Ramos (cell line): ENCODE data around the gene MAP2K2.
"Not testable (repeated sequence)": the region's sequence is repeated elsewhere in the genome, so short reads cannot be mapped to it uniquely, and the experiment has no call there.

Source experiments
- in situ Hi-C: fragments of 300-500 bp; cut with MboI; formaldehyde crosslinking; loops from one replicate; pipeline ENCODE4 v1.14.3; 2022; ENCODE audit warnings: low sequenced_read_pairs; ENCODE audit not compliant: unreplicated experiment

MAP2K2 gene

GRCh38 chr19:4123615-4124568 is at the start of gene MAP2K2:
Gene MAP2K2, minus strand, starts transcription at chr19:4124122. Its CDS starts 247 bp downstream, at chr19:4123875.
- in situ Hi-C loops, result no loop called here

- in situ Hi-C loops, result no loop called here
Measured at GRCh38 chr19:4172861-4173473, 49.0 kb upstream of the MAP2K2 start.

GRCh38 chr19:4171676-4172075 is 47.8 kb upstream of the MAP2K2 start:
- in situ Hi-C loops, result no loop called here

DNA sequence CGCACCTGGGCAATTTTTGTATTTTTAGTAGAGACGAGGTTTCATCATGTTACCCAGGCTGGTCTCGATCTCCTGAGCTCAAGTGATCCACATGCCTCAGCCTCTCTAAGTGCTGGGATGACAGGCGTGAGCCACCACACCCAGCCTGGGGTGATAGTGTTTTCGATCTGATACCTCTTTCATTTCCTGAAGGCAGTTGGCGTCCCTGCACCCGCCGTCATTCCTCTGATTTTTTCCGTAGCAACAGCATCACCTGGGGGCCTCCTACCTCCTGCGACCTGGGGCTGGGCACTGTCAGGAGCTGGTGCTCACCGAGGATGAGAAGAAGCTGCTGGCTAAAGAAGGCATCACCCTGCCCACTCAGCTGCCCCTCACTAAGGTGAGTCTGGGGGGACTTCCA is 40.3 kb upstream of the MAP2K2 start:
- in situ Hi-C loops, result no loop called here

DNA sequence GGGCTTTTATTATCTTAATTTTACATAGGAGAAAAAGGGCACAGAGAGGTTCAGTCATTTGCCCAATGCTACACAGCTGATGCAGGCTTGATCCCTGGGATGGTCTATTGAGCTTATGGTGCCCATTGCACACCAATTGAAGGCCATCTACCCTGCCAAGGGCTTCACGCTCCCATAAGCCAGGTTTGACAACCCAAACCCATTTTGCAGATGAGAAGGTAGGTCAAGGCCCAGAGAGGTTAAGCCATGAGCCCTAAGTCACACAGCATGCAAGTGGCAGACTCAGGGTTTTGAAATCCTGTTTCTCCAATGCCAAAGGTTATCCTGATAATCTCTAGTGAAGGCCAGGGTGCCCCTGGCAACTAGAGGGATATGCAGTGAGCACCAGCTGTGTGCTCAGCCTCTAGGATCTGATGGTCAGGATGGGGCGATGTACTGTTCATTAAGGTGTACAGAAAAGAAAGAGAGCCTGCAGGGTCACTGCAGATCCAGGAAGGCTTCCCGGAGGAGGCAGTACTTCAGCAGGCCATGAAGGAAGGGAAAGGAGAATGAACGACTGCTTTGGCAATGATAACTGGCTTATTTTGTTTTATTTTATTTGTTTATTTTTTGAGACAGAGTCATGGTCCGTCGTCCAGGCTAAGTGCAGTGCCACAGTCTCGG is 37.6 kb upstream of the MAP2K2 start:
- in situ Hi-C loops, result no loop called here

DNA sequence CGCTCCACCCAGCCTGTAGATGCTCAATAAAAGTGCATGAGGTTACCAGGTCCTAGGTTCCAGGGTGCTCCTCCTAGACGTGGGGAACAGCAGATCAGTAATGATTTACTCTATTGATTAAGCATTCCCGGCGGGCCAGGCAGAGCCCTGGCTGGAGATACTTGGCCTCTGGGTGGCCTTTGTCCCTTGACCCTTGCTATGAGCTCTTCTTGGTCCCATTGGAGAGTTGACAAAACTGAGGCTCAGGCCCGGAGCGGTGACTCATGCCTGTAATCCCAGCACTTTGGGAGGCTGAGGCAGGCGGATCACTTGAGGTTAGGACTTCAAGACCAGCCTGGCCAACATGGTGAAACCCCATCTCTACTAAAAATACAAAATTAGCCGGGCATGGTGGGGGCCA is 34.0 kb upstream of the MAP2K2 start:
- in situ Hi-C loops, result not testable (repeated sequence)

DNA sequence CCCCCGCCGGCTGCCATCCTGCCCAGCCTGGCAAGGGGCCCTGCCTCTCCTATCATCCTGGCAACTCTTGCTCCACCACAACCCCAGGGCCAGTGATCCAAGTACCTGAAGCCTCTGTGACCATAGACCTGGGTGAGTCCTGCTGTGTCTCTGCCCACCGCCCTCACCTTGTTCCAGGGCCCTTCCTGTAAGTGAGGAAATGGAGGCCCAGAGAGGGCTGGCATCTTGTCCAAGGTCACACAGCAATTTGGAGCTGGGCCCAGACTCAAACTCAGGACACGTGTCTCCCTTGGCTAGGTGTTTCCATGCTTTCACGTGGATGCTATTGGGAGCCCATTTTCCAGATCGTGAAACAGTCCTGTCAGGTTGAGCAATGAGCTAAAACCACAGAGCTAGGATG is 33.2 kb upstream of the MAP2K2 start:
- in situ Hi-C loops, result no loop called here

DNA sequence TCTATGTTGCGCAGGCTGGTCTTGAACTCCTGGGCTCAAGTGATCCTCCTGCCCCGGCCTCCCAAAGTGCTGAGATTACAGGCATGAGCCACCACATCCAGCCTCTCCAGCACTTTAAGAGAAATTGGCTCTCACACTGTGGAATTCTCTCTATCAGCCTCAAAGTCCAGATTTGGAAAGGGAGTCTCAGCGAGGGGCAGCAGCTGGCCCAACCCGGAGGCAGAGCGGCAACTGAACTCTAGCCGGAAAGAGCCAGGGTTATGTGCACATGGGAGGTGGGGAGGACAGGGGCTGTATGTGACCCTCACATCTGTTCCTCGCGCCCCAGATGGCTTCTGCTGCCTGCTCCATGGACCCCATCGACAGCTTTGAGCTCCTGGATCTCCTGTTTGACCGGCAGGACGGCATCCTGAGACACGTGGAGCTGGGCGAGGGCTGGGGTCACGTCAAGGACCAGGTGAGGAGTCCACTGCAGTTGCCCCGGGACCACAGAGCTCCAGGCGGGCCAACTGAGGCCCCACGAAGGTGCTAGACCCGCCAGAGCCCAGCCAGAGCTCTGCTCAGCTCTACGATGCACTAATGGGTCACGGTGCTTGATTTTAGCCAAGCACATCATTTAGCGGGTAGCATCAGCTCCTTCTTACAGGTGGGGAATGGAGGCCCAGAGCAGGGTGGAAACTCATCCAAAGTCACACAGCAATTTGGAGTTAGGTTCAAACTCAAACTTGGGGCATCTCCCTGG is 30.8 kb upstream of the MAP2K2 start:
- in situ Hi-C loops, result no loop called here

DNA sequence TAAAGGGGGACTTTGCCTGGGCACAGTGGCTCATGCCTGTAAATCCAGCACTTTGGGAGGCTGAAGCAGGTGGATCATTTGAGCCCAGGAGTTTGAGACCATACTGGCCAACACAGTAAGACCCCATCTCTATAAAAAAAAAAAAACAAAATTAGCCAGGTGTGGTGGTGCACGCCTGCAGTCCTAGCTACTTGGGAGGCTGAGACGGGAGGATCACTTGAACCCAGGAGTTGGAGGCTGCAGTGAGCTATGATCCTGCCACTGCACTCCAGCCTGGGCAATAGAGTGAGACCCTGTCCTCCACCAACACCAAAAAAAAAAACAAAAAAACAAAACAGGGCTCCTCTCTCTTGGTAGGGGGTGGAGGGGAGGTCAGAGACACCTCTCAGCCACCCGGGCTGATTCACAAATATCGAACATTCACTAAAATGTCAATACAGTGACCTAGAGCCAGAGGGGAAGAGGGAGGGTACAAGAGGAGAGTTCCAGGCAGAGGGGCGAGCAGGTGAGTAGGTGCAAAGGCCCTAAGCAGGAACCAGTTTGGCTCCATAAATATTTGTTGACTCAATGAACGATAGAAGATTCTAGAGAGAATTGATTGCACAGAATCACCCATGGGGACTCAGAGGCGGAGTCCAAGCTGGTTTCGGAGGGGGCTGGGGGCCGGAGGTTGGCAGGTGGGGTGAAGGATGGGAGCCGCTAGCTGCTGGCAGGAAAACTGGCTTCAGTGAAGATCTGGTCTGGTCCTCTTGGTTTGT is 28.5 kb upstream of the MAP2K2 start:
- in situ Hi-C loops, result no loop called here

- in situ Hi-C loops, result no loop called here
Measured at GRCh38 chr19:4151623-4152022, 27.7 kb upstream of the MAP2K2 start.

DNA sequence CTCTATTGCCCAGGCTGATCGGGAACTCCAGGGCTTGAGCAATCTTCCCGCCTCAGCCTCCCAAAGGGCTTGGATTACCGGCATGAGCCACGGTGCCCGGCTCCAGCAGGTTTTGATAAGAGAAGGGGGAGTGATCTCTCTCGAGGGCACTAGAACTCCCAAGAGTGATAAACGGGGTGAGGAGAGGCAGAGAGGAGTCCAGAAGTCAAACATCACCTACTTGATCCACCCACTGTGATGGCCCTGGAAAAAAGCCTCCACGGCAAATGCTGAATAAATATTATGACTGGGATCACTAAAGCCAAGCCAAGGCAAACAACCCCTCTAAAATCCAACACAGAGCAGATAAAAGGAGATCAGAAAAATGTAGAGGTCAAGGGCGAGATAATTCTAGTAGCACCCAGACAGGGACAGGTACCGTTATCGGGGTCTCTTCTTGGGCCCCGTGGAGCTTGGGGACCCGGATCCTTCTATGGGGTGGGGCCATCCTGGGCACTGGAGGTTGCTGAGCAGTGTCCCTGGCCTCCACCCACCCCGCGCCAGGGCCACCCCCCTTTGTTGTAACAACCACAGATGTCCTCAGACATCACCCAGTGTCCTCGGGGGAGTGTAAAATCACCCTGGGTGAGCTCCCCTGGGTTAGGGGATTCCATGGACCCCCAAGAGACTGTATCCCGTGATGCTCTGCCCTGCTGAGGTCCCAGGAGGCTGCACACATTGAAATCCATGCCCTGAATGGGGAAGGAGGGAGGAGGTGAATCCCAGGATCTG is 25.8 kb upstream of the MAP2K2 start:
- in situ Hi-C loops, result no loop called here

- in situ Hi-C loops, result no loop called here
Measured at GRCh38 chr19:4144666-4145249, 20.8 kb upstream of the MAP2K2 start.

DNA sequence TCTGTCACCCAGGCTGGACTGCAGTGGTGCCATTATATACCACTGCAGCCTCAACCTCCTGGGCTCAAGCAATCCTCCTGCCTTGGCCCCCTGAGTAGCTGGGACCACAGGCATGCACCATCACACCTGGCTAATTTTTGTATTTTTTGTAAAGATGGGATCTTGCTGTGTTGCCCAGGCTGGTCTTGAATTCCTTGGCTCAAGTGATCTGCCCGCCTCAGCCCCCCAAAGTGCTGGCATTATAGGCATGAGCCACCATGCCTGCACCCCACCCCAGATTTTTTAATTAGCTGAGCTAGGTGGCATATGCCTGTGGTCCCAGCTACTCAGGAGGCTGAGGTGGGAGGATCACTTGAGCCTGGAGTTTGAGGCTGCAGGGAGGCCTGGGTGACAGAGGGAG is 19.0 kb upstream of the MAP2K2 start:
- in situ Hi-C loops, result not testable (repeated sequence)

- in situ Hi-C loops, result no loop called here
Measured at GRCh38 chr19:4140237-4140711, 16.4 kb upstream of the MAP2K2 start.

GRCh38 chr19:4139614-4140236 is 15.8 kb upstream of the MAP2K2 start:
- in situ Hi-C loops, result no loop called here

DNA sequence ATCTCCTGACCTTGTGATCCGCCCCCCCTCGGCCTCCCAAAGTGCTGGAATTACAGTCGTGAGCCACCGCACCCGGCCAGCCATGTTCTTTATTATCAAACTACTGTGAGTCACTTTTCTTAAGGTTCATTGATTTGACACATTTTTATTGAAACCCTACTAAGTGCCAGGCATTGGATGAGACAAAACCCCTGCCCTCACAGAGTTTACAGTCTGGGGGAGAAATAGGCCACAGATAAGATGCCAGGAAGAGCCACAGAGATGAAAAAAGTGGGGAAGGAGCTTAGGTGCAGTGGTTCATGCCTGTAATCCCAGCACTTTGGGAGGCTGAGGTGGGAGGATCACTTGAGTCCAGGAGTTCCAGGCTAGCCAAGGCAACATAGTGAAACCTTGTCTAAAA is 14.5 kb upstream of the MAP2K2 start:
- in situ Hi-C loops, result no loop called here

DNA sequence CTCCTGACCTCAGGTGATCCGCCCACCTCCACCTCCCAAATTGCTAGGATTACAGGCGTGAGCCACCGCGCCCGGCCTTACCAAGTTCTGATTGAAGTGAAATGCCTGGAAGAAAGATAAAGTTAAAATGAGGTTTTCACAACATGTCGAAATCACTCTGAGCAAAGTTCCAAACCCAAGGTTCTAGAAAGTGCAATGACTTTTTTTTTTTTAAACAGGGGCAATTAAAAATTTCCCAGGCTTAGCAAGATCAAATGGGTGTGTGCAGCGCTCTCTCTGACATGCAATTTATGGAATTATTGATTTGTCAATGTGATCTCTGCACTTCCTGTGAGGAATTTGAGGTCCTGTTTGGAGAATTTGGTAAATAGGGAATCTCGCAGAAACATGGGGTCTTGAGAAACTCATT is 12.8 kb upstream of the MAP2K2 start:
- in situ Hi-C loops, result no loop called here

GRCh38 chr19:4135386-4135785 is 11.5 kb upstream of the MAP2K2 start:
- in situ Hi-C loops, result not testable (repeated sequence)
